Tibial nerve (tissue), 3 donors: ENCODE results near the gene CCDC17.

Experiments
- CTCF ChIP-seq, 5 experiments: fragments of 200-600 bp in 3 of 5; fragments of 450-650 bp in 2 of 5; sonication (generic) in 3 of 5; IDR thresholded peaks; one replicate each; pipeline ENCODE4 v1.5.1; 2016 to 2019; ENCODE audit warnings: antibody characterized with exemption in 5 of 5, mild to moderate bottlenecking in 3 of 5, moderate library complexity in 2 of 5
- POLR2A ChIP-seq, 2 donors: fragments of 450-650 bp; IDR thresholded peaks; one replicate each; pipeline ENCODE4 v1.6.1; 2017; ENCODE audit warnings: antibody characterized with exemption in 2 of 2, mild to moderate bottlenecking in 2 of 2, moderate library complexity in 2 of 2

- no peak for TF ChIP-seq POLR2A (IDR thresholded peaks at IDR 0.05)
- no peak for TF ChIP-seq CTCF (IDR thresholded peaks at IDR 0.05)
These were observed 1.1 kb downstream of the CCDC17 start for GRCh38 chr1:45622524-45623394.
